SK-N-SH (cell line): Measurements from ENCODE around the gene SLCO2B1. TPM values are rescaled to one million over a fixed set of nuclear protein-coding genes. Genes with fewer than 3 reads are reported as not detected.

Experiments
- CTCF ChIA-PET: fragments of 300-600, 350-600 bp; formaldehyde crosslinking; extraction: SDS; loops from one replicate; lab custom pipeline; 2021; lab: Yijun Ruan, JAX
- POLR2A ChIA-PET: fragments of 350-600 bp; sonication (Branson Sonifier 250); formaldehyde crosslinking; extraction: SDS; loops from one replicate; lab custom pipeline; 2020; ENCODE audit warnings: antibody characterized with exemption, inconsistent platforms; lab: Yijun Ruan, JAX
- DNase-seq: peaks from one replicate; pipeline ENCODE4 v3.0.0; 2012
- H2AFZ ChIP-seq: fragments of 200-600 bp; sonication (generic); 2 replicates; pipeline ENCODE4 v1.8.1; 2016; ENCODE audit warnings: antibody characterized with exemption, mild to moderate bottlenecking, low read depth
- H3F3A ChIP-seq: fragments of 200-600 bp; sonication (generic); replicated peaks from 2 replicates; pipeline ENCODE3; 2016; ENCODE audit warnings: antibody characterized with exemption, mild to moderate bottlenecking; ENCODE audit not compliant: insufficient read depth
- H3K27ac ChIP-seq, 2 experiments: fragments of 200-500 bp in 1 of 2; fragments of 200-600 bp in 1 of 2; sonication (Bioruptor generic) in 1 of 2; sonication (generic), shearing (Covaris generic) in 1 of 2; 2 replicates each; pipeline versions ENCODE4 v1.5.1 to v1.6.1; 2014 to 2016; ENCODE audit warnings: low read depth in 2 of 2, inconsistent platforms in 1 of 2, low read length in 1 of 2, mild to moderate bottlenecking in 1 of 2, mixed read lengths in 1 of 2
- H3K27me3 ChIP-seq: fragments of 200-600 bp; sonication (generic), shearing (Covaris generic); 2 replicates; pipeline ENCODE4 v1.6.1; 2016; ENCODE audit warnings: mixed run types; ENCODE audit not compliant: insufficient read depth
- H3K36me3 ChIP-seq, 2 experiments: fragments of 200-500 bp in 1 of 2; fragments of 200-600 bp in 1 of 2; sonication (Bioruptor generic) in 1 of 2; sonication (generic) in 1 of 2; replicated peaks in 1 of 2; 2 replicates each; pipeline versions ENCODE3 to v1.5.1; 2014 to 2016; ENCODE audit warnings: low read length in 1 of 2, mild to moderate bottlenecking in 1 of 2; ENCODE audit not compliant: insufficient read depth in 2 of 2, control insufficient read depth in 1 of 2
- H3K4me1 ChIP-seq, 2 experiments: fragments of 200-500 bp in 1 of 2; fragments of 200-600 bp in 1 of 2; sonication (Bioruptor generic) in 1 of 2; sonication (generic), shearing (Covaris generic) in 1 of 2; 2 replicates each; pipeline versions ENCODE4 v1.5.1 to v1.6.1; 2014 to 2016; ENCODE audit warnings: low read depth in 1 of 2, low read length in 1 of 2, mixed run types in 1 of 2; ENCODE audit not compliant: insufficient read depth in 2 of 2, control insufficient read depth in 1 of 2
- H3K4me2 ChIP-seq: fragments of 200-600 bp; sonication (generic), shearing (Covaris generic); 2 replicates; pipeline ENCODE4 v1.6.1; 2017; ENCODE audit warnings: mixed run types
- H3K4me3 ChIP-seq, 2 experiments: fragments of 200-500 bp in 1 of 2; fragments of 200-600 bp in 1 of 2; sonication (Bioruptor generic) in 1 of 2; sonication (generic), shearing (Covaris generic) in 1 of 2; 2 replicates each; pipeline versions ENCODE4 v1.5.1 to v1.8.1; 2014 to 2016; ENCODE audit warnings: low read depth in 2 of 2, inconsistent platforms in 1 of 2, low read length in 1 of 2, mild to moderate bottlenecking in 1 of 2, mixed read lengths in 1 of 2, moderate library complexity in 1 of 2
- H3K79me2 ChIP-seq: fragments of 200-600 bp; sonication (generic); 2 replicates; pipeline ENCODE4 v1.8.1; 2017; ENCODE audit warnings: mild to moderate bottlenecking; ENCODE audit not compliant: insufficient read depth
- H3K9ac ChIP-seq: fragments of 200-600 bp; sonication (generic); 2 replicates; pipeline ENCODE4 v1.6.1; 2017; ENCODE audit warnings: mixed run types
- H3K9me2 ChIP-seq: fragments of 200-600 bp; sonication (generic); 2 replicates; pipeline ENCODE4 v1.6.1; 2017; ENCODE audit warnings: mixed run types
- H3K9me3 ChIP-seq: fragments of 200-600 bp; sonication (generic); 2 replicates; pipeline ENCODE4 v1.6.1; 2017; ENCODE audit warnings: mixed run types, mild to moderate bottlenecking, moderate library complexity
- H4K20me1 ChIP-seq: fragments of 200-600 bp; sonication (generic); 2 replicates; pipeline ENCODE4 v1.6.1; 2017; ENCODE audit warnings: mild to moderate bottlenecking, mixed run types; ENCODE audit not compliant: insufficient read depth
- CHD2 ChIP-seq: fragments of 150-350 bp; IDR thresholded peaks from 2 replicates; pipeline ENCODE4 v1.6.1; 2018; ENCODE audit warnings: low read length; ENCODE audit not compliant: partially characterized antibody
- CTCF ChIP-seq: fragments of 200-600 bp; sonication (generic); IDR thresholded peaks from 2 replicates; pipeline ENCODE4 v1.6.1; 2017; ENCODE audit warnings: antibody characterized with exemption, mild to moderate bottlenecking, moderate library complexity
- EP300 ChIP-seq, 2 experiments: IDR thresholded peaks; 2 replicates each; pipeline versions ENCODE4 v1.4.0 to v1.6.1; 2012; ENCODE audit warnings: borderline replicate concordance in 1 of 2, low read depth in 1 of 2, low read length in 1 of 2
- EZH2phosphoT487 ChIP-seq: fragments of 200-600 bp; sonication (generic); IDR thresholded peaks from 2 replicates; pipeline ENCODE4 v1.6.1; 2017; ENCODE audit warnings: low read depth, mixed run types, mild to moderate bottlenecking, antibody characterized with exemption, moderate library complexity, borderline replicate concordance
- GABPA ChIP-seq: IDR thresholded peaks from 2 replicates; pipeline ENCODE4 v1.4.0; 2012; ENCODE audit warnings: low read depth, mild to moderate bottlenecking
- GATA2 ChIP-seq: sonication (generic); formaldehyde crosslinking; IDR thresholded peaks from 2 replicates; pipeline ENCODE4 v1.5.0; 2020; ENCODE audit warnings: mild to moderate bottlenecking, missing genetic modification reagents
- IRF3 ChIP-seq: fragments of 150-350 bp; IDR thresholded peaks from 2 replicates; pipeline ENCODE4 v1.6.1; 2016; ENCODE audit warnings: mild to moderate bottlenecking, low read depth, low read length
- MXI1 ChIP-seq: IDR thresholded peaks from 2 replicates; pipeline ENCODE4 v1.6.1; 2012; ENCODE audit warnings: mild to moderate bottlenecking, low read depth, low read length, improper control_type of control experiment
- POLR2AphosphoS5 ChIP-seq: IDR thresholded peaks from 2 replicates; pipeline ENCODE4 v1.6.1; 2012; ENCODE audit warnings: low read depth, low read length
- RAD21 ChIP-seq: IDR thresholded peaks from 2 replicates; pipeline ENCODE4 v1.6.1; 2012; ENCODE audit warnings: mild to moderate bottlenecking, low read length
- REST ChIP-seq: IDR thresholded peaks from 2 replicates; pipeline ENCODE4 v1.6.1; 2012; ENCODE audit warnings: mild to moderate bottlenecking, low read depth, low read length, moderate library complexity
- RFX5 ChIP-seq: IDR thresholded peaks from 2 replicates; pipeline ENCODE4 v1.6.1; 2012; ENCODE audit warnings: mild to moderate bottlenecking, improper control_type of control experiment, low read length
- RXRA ChIP-seq: IDR thresholded peaks from 2 replicates; pipeline ENCODE4 v1.4.0; 2012; ENCODE audit warnings: low read depth, mild to moderate bottlenecking, borderline replicate concordance
- SMC3 ChIP-seq: IDR thresholded peaks from 2 replicates; pipeline ENCODE4 v1.6.1; 2012; ENCODE audit warnings: low read depth, low read length, improper control_type of control experiment
- TAF1 ChIP-seq: IDR thresholded peaks from 2 replicates; pipeline ENCODE4 v1.6.1; 2012; ENCODE audit warnings: low read depth, mild to moderate bottlenecking, low read length, moderate library complexity, borderline replicate concordance
- USF2 ChIP-seq: fragments of 150-350 bp; IDR thresholded peaks from 2 replicates; pipeline ENCODE4 v1.6.1; 2017; ENCODE audit warnings: antibody characterized with exemption, low read length, low read depth, borderline replicate concordance
- ZBTB33 ChIP-seq: IDR thresholded peaks from 2 replicates; pipeline ENCODE4 v1.4.0; 2012; ENCODE audit warnings: low read depth, borderline replicate concordance
- WGBS: methylation state at CpG from one replicate; pipeline ENCODE4 v1.1.6; 2017; ENCODE audit warnings: low lambda C conversion rate; 5-methylcytosine and 5-hydroxymethylcytosine counted together
- polyA plus RNA-seq, 3 experiments: library from polyadenylated mRNA; depleted of rRNA; stranded (reverse); fragments of >200 nt; gene quantifications; 2 replicates each; pipeline ENCODE4 v1.2.3, GENCODE V29; 2012

The SLCO2B1 gene
- polyA plus RNA-seq, 1 of the 3 experiments (the other 2 are of a cell fraction): 0.18 TPM

GRCh38 chr11:75212411-75212810 is 61.5 kb downstream of the SLCO2B1 start (continued):
- TF ChIP-seq GABPA (no peak), IRF3 (no peak), MXI1 (no peak), ZBTB33 (no peak), TAF1 (no peak), POLR2AphosphoS5 (no peak), RAD21 (no peak), CTCF (no peak)

- POLR2A ChIA-PET: interaction anchor here (0.6 to 1.4 kb wide), 5 partner anchors 9 to 67 kb away, joined by 3 to 14 read pairs (median 4); no protein-coding TSS in a partner anchor
- TF ChIP-seq RXRA (no peak), MXI1 (0 out of 2 replicates have a peak, but pooled peaks have one; percentile 38), CHD2 (peak; percentile 71), SMC3 (peak; percentile 45; the same call in 1 of the 2 replicates), GATA2 (peak; percentile 85), REST (peak; percentile 99), USF2 (no peak), EZH2phosphoT487 (no peak), RFX5 (no peak), EP300 (IDR thresholded peaks at IDR 0.05; ENCODE audit: borderline replicate concordance in 1 of 2, low read depth in 1 of 2, low read length in 1 of 2) (peak in 1 of 2 experiments; percentile 84; a peak in 2 of 4 replicates), IRF3 (no peak)
Measured at GRCh38 chr11:75214411-75214821, 63.5 kb downstream of the SLCO2B1 start.

More at GRCh38 chr11:75214411-75214821, 63.5 kb downstream of the SLCO2B1 start:
- Histone ChIP-seq H3K27me3 (no peaks in the 10 kb centered on the region), H3K4me2 (no peak overlapping the region), H3K9ac (no peak overlapping the region), H3F3A (no peaks in the 10 kb centered on the region), H3K36me3 (no peaks in the 10 kb centered on the region), H3K4me3 (no peak overlapping the region), H2AFZ (no peak overlapping the region), H3K9me2 (no peaks in the 10 kb centered on the region), H3K9me3 (no peaks in the 10 kb centered on the region), H3K79me2 (no peaks in the 10 kb centered on the region), H4K20me1 (no peaks in the 10 kb centered on the region), H3K4me1 (peaks cover 0 to 11% of the 10 kb centered on the region in 2 experiments; a peak in 2 of 4 replicates), H3K27ac (peak overlapping the region in 1 of 2 experiments; percentile 93; a peak in 2 of 4 replicates)
- CTCF ChIA-PET: interaction anchor here (0.6 to 16.0 kb wide), 15 partner anchors 10 to 192 kb away, joined by 3 to 362 read pairs (median 4); partner anchors contain the start of gene TPBGL
- 2% methylated on average over 7 of the region's 8 CpGs for WGBS
- DNase-seq: peak; percentile 81
